H1 (cell line): ENCODE measurements around the gene HOMER1. TPM values are rescaled to one million over a fixed set of nuclear protein-coding genes. Genes with fewer than 3 reads are reported as not detected.

ENCODE experiments used
- CHD7 ChIP-seq: fragments of 300-600 bp; sonication (generic); IDR thresholded peaks from 2 replicates; pipeline ENCODE4 v1.7.1; 2012; ENCODE audit warnings: low read length, moderate library complexity, mild to moderate bottlenecking, inconsistent platforms; ENCODE audit not compliant: insufficient replicate concordance
- CREB1 ChIP-seq: IDR thresholded peaks from 2 replicates; pipeline ENCODE4 v1.6.1; 2012; ENCODE audit warnings: inconsistent platforms
- CTCF ChIP-seq, 3 experiments: IDR thresholded peaks; 1 replicate in 2 of 3; 2 replicates in 1 of 3; pipeline versions ENCODE4 v1.5.1 to v1.6.1; 2011; ENCODE audit warnings: low read length in 3 of 3, mild to moderate bottlenecking in 3 of 3, inconsistent platforms in 2 of 3, low read depth in 1 of 3, moderate library complexity in 1 of 3; ENCODE audit not compliant: insufficient read depth in 1 of 3; ENCODE audit errors: control extremely low read depth in 1 of 3
- GTF2F1 ChIP-seq: IDR thresholded peaks from 2 replicates; pipeline ENCODE4 v1.6.1; 2012; ENCODE audit warnings: low read depth, low read length, improper control_type of control experiment, borderline replicate concordance
- HDAC6 ChIP-seq: IDR thresholded peaks from one replicate; pipeline ENCODE4 v1.7.1; 2012; ENCODE audit warnings: low read depth, mild to moderate bottlenecking, inconsistent platforms, low read length, moderate library complexity
- RFX5 ChIP-seq: IDR thresholded peaks from 2 replicates; pipeline ENCODE4 v1.6.1; 2011; ENCODE audit warnings: low read depth, low read length, improper control_type of control experiment, borderline replicate concordance
- SAP30 ChIP-seq: fragments of 300-600 bp; sonication (generic); IDR thresholded peaks from 2 replicates; pipeline ENCODE4 v1.7.1; 2012; ENCODE audit warnings: low read length, moderate library complexity, mild to moderate bottlenecking, inconsistent platforms; ENCODE audit not compliant: insufficient read depth, insufficient replicate concordance
- SIRT6 ChIP-seq: IDR thresholded peaks from one replicate; pipeline ENCODE4 v1.7.1; 2012; ENCODE audit warnings: low read length, inconsistent platforms
- SP1 ChIP-seq: IDR thresholded peaks from 2 replicates; pipeline ENCODE4 v1.6.1; 2011; ENCODE audit warnings: low read depth, low read length
- polyA plus RNA-seq, 7 experiments: library from polyadenylated mRNA; depleted of rRNA in 3 of 7; stranded (reverse) in 5 of 7; unstranded in 2 of 7; fragments of >200 nt in 5 of 7; fragments of 200-250 nt in 2 of 7; gene quantifications; 1 replicate in 5 of 7; 2 replicates in 1 of 7; 4 replicates in 1 of 7; pipeline versions ENCODE4 v1.2.1 to v1.2.3, GENCODE V29; 2011 to 2013; ENCODE audit warnings: missing spikeins in 2 of 7, mixed read lengths in 2 of 7
- total RNA-seq: library from RNA; stranded (reverse); fragmentation: NEBNext Ultra II Directional; extraction: Animal tissue kit (Norgen Biotek cat#: 25700); gene quantifications from 2 replicates; pipeline ENCODE4 v1.2.1, GENCODE V29; 2021

The HOMER1 gene
- total and polyA plus RNA-seq, 2 of the 8 experiments (the other 6 are each of a cell fraction or from before 2014, with no cell fraction given): 6.4 to 57.9 TPM

DNA sequence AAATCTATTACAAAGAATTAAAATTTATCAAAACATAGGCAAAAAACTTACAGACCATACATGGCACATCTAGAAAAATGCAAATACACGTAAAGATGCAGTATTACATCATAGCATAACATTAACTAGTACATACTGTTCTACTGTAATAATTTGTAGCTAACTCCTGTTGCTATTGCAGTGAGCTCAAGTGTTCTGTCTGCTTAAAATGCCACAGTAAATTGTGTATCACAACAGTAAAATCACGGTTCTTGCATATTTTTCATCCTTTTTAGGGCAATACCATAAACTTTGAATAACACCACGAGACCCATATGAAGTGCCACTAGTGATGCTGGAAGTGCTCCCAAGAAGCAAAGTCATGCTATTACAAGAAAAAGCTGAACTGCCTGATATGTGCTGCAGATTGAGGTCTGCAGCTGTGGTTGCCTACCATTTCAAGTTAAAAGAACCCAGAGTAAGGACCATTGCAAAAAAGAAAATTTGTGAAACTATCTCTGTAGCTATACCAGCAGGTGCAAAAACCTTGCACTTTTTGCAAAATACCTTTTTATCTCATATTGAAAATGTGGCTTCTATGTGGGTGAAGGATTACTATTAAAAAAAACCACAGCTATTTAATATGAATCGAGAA is 14.2 kb downstream of the HOMER1 start (continued):
- no peak for TF ChIP-seq CHD7
- no peak for TF ChIP-seq CREB1
- TF ChIP-seq RFX5: no peak
- no peak for TF ChIP-seq GTF2F1
- no peak for TF ChIP-seq SP1
- no peak for TF ChIP-seq HDAC6
- no peak for TF ChIP-seq SAP30
- TF ChIP-seq SIRT6: no peak
- TF ChIP-seq CTCF (IDR thresholded peaks at IDR 0.05; ENCODE audit: control extremely low read depth in 1 of 3, insufficient read depth in 1 of 3, low read depth in 1 of 3, low read length in 3 of 3): no peak
